NCI-H524 treated with DMSO at 0.1 percent for 48 hours (cell line): ENCODE measurements around the gene DNAH10.
A peak's percentile ranks its signal among the peaks of the same experiment; 100 is the strongest.

Experiments used
- DNase-seq: peaks from one replicate; lab custom pipeline; 2025; lab: John Stamatoyannopoulos, UW

Gene DNAH10

DNA sequence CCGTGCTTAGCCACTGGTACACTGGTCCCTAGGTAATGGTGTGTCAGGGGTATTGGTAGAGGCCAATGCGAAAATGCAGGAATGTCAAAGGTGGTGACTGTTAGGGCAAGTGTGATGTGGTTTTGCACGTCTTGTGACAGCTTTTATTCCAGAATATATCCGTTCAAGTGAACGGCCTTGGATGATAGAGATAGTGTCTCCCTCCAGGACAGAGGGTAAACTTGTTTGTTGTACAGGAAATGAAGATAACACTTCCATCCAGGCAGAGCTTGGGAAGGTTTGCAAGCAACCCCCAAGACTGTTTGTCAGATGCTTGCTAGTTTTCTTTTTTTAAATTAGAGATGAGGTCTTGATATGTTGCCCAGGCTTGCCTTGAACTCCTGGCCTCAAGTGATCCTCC lies 84.2 kb downstream of the DNAH10 start:
- DNase-seq = no peak

DNA sequence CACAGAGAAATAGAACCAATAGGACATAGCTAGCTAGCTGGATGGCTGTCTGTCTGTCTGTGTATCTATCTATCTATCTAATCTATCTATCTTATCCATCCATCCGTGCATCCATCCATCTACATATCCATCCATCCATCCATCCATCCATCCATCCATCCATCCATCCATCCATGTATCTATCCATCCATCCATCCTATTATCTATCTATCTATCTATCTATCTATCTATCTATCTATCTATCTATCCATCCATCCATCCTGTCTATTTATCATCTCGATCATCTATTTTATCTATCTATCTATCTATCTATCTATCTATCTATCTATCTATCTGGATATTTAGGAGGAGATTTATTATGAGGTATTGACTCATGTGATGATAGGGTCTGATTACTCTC lies 84.9 kb downstream of the DNAH10 start:
- no peak for DNase-seq

- DNase-seq = no peak
Observed at GRCh38 chr12:123847876-123848275, 85.8 kb downstream of the DNAH10 start.

DNA sequence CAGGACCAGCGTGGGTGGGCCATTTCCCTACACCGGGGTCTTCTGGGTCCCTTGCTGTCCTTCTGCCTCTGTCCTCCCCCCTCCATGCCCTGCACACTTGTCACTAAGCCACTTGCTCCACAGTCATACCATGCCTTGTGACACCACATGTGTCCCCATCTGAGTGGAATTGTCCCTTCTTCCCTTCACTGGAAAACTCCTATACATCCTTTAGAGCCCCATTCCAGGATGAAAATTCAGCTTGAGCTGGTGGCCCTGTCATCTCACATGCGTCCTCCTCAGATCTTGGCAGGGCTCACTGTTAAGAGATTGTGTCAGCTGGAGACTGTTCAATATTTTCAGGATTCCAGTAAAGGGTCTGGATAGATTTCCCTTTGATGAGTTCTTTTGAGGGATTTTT lies 87.4 kb downstream of the DNAH10 start:
- no peak for DNase-seq

- no peak for DNase-seq
Observed at GRCh38 chr12:123850246-123851134, 88.4 kb downstream of the DNAH10 start.

- DNase-seq = no peak
Observed at GRCh38 chr12:123853396-123854070, 91.4 kb downstream of the DNAH10 start.

- no peak for DNase-seq
Observed at GRCh38 chr12:123854232-123854631, 92.1 kb downstream of the DNAH10 start.

DNA sequence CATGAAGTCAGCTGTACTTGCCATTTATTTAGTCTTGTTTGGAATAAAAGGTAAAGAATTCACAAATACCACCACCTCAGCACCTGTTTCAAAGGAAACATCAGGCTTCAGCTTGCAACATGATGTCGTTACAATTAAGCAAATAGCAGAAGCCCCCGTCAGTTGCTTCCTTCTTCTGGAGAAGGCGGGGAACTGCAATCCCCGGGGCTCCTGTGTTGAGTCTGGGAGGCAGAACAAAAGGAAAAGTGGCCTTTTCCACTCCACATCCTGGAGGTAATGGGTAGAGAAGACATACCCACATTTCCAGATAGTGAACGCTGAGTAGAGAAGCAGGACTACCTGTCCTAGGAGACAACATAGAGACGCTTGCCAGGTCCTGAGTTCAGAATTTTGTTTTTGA lies 92.8 kb downstream of the DNAH10 start:
- no peak for DNase-seq

DNA sequence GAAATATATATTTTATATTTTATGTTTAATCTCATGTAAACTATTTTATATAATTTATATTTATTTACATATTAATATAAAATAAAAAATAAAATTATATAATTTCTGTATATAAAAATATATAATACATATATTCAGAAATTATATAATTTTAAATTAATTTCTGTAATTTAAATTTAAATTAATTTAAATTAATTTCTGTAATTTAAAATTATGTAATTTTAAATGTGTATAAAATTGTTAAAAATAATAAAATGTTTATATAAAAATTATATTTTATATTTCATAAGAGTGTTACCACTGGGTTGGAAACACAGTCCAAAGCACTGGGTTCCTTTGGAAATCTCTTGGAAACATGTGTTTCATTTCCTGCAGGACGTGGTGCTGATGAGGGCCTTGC lies 94.6 kb downstream of the DNAH10 start:
- no peak for DNase-seq

- no peak for DNase-seq
Observed at GRCh38 chr12:123858176-123858575, 96.1 kb downstream of the DNAH10 start.

DNA sequence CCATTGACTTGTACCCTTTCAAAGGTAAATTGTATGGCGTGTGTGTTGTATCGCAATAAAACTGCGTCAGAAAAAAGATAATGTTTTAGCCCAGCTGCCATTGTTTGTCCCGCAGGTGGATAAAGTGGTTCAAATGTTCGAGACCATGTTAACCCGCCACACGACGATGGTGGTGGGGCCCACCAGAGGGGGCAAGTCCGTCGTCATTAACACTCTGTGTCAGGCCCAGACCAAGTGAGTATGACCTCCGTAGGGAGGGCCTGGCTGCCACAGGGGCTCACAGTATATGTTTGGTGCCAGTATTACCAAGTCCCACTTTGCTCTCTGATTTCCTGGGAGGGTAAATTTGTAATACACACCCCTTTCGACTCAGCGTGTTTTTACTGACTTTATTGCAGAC lies 96.9 kb downstream of the DNAH10 start:
- DNase-seq = no peak

- DNase-seq = no peak
Observed at GRCh38 chr12:123860377-123860776, 98.3 kb downstream of the DNAH10 start.

DNA sequence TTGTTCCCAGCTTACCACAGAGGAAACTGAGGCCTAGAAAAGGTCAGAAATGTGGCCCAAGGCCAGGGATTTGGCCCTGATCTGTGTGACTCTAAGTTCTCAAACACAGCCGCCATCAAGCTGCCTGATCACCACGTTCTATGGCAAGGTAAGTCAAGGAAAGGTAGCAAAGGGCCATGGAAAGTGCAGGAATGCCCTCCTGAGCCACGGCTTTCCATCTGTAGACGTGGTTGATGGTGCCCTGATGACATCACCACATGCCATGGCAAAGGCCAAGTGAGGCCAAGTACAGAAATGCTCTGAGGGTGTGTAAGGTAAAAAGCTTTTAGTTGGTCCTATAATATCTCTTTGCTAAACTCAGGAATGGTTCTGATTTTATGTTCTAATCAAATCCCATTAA lies 99.3 kb downstream of the DNAH10 start:
- no peak for DNase-seq

DNA sequence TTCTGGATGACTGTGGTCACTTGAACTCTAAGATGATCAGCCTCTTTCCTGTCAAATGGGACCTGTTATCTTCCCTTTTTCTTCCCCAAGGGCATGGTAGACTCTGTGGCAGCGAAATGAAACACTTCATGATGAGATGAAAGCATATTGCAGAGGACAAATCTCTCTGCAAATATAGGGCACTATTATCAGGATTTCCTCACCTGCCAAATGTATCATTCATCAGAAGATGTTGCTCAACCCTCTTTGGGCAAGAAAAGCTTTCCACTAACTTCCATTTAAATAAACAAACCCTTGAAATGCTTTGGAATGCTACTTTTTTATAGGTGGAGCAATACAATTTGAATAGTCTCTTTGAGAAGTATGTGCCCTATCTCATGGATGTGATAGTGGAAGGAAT lies 105.0 kb downstream of the DNAH10 start:
- no peak for DNase-seq

DNA sequence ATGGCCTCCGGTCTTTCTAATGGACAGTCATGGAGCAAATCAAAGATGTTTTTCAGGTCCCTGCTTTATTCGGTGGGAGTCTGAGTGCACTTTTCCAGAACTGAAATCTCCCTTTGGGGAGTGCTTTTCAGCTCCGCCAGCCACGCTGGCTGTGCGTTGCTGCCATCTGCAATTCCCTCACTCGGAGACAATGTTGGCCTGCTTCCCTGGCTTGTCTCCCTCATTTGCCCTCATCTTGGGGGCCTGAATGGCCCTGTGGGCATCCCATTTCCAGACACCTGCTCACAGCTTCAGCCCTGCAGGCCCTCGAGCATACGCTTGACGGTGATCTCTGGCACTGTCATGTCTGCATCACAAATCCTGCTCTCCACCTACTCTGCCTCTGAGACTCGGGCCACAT lies 106.7 kb downstream of the DNAH10 start:
- DNase-seq = no peak

- no peak for DNase-seq
Observed at GRCh38 chr12:123873793-123874192, 111.7 kb downstream of the DNAH10 start.

GRCh38 chr12:123877968-123878367 lies 115.9 kb downstream of the DNAH10 start:
- DNase-seq = no peak

GRCh38 chr12:123879101-123879500 lies 117.0 kb downstream of the DNAH10 start:
- DNase-seq = peak; percentile 35

GRCh38 chr12:123879691-123880090 lies 117.6 kb downstream of the DNAH10 start:
- no peak for DNase-seq

DNA sequence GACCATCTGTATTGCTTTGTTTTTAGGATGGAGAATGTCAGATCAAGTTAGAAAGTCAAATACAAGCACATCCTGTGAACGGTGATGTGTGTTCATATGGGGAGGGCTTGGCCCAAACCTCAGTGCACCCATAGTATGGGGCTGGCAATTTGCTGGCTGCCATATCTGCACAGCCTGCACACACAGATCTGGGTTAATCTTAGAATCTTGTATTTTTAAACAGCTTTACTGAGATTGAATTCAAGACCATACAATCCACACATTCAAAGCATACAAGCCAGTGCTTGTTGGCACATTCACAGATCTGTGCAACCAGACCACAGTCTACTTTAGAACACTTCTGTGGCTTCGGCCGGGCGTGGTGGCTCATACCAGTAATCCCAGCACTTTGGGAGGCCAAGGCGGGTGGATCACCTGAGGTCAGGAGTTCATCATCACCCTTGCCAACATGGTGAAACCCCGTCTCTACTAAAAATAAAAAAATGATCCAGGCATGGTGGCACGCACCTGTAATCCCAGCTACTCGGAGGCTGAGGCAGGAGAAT lies 120.1 kb downstream of the DNAH10 start:
- DNase-seq = no peak

- no peak for DNase-seq
Observed at GRCh38 chr12:123886258-123886657, 124.2 kb downstream of the DNAH10 start.

DNA sequence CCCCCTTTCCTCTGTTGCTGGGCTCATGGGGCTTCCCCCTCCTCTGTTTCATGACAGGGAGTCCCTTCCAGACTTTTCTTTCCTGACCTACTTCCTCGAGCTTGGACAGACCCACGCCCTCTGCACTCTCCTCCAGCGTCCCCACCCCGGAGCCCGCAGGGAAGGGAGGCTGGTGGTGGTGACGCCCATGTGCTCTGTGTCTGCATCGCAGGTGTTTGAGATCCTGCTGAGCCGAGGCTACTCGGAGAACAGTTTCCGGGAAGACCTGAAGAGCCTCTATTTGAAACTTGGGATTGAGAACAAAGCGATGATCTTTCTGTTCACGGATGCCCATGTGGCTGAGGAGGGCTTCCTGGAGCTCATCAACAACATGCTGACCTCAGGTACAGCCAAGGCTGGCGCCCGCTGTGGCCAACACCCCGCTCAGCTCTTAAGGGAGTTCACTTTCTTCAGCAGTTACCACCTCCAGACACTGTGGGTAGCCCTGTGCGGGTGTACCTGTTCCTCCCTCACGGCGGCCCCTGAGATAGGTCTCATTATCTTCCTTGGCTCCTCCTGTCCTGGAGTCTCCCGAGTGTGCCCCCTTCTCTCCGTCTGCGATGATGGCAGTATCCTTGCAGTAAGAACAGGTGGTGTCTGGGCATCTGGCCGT lies 125.0 kb downstream of the DNAH10 start:
- no peak for DNase-seq

DNA sequence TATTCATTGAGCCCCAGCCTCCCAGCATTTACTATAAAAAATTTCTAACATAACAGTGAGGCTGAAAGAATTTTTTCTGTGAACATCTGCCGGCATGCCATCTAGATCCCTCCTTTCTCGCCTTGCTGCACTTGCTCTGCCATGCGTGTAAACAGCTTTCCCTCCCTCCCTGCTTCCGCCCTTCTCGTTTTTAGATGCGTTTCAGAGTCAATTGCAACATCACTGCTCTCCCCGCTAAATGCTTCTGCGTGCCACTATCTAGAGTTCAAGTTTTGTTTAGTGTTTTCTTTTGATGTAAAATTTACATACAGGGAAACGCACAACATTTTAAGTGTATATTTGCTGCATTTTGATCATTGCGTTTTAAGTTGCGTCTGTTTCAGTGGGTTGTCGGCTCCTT lies 126.9 kb downstream of the DNAH10 start:
- no peak for DNase-seq
